Psoas muscle (tissue), 8 donors: ENCODE measurements around the gene HNRNPUL2. TPM values are rescaled to one million over a fixed set of nuclear protein-coding genes. Genes with fewer than 3 reads are reported as not detected.
"Not testable (repeated sequence)": the region's sequence is repeated elsewhere in the genome, so short reads cannot be mapped to it uniquely, and the experiment has no call there.

ENCODE experiments used
- ATAC-seq, 4 donors: fragments of 200-7000 bp; cut with Tn5 transposase; one replicate each; pipeline ENCODE4 v1.9.1; 2020; ENCODE audit warnings: moderate library complexity in 3 of 4, mild to moderate bottlenecking in 2 of 4
- DNase-seq, 2 donors: peaks; one replicate each; pipeline ENCODE4 v3.0.0-alpha.2; 2020
- H3K27ac ChIP-seq: fragments of 200-600 bp; one replicate; pipeline ENCODE4 v1.8.0; 2022
- H3K27me3 ChIP-seq, 3 donors: fragments of 200-600 bp in 1 of 3; one replicate each; pipeline versions ENCODE4 v1.6.1 to v1.8.0; 2013 to 2022; ENCODE audit warnings: low read length in 2 of 3, mild to moderate bottlenecking in 2 of 3, moderate library complexity in 1 of 3; ENCODE audit not compliant: insufficient read depth in 3 of 3
- H3K36me3 ChIP-seq, 2 donors: fragments of 200-600 bp in 1 of 2; one replicate each; pipeline versions ENCODE4 v1.6.1 to v1.8.0; 2013 to 2022; ENCODE audit warnings: low read depth in 1 of 2, mild to moderate bottlenecking in 1 of 2, moderate library complexity in 1 of 2; ENCODE audit not compliant: insufficient read depth in 1 of 2
- H3K4me1 ChIP-seq: fragments of 200-600 bp; one replicate; pipeline ENCODE4 v1.8.0; 2022
- H3K4me3 ChIP-seq: fragments of 200-600 bp; one replicate; pipeline ENCODE4 v1.8.0; 2022; ENCODE audit warnings: mild to moderate bottlenecking
- H3K9me3 ChIP-seq: fragments of 200-600 bp; one replicate; pipeline ENCODE4 v1.8.0; 2022
- WGBS, 3 donors: extraction: QIAGEN DNeasy Blood & Tissue Kit; methylation state at CpG; one replicate each; pipeline versions ENCODE4 v1.1.6 to v1.1.7; 2013; 5-methylcytosine and 5-hydroxymethylcytosine counted together
- intact Hi-C, 2 donors: fragments of 100-400 bp; cut with DNase I; formaldehyde crosslinking; loops; one replicate each; pipeline versions ENCODE4 v1.11.0 to v1.14.2; 2022
- polyA plus RNA-seq, 3 donors: library from polyadenylated mRNA; stranded (reverse); fragments of 200-250 nt; gene quantifications; one replicate each; pipeline ENCODE4 v1.2.3, GENCODE V29; 2013
- total RNA-seq, 4 donors: library from RNA; stranded (reverse); fragmentation: NEBNext Ultra II Directional in 2 of 4; extraction: Animal tissue kit (Norgen Biotek cat#: 25700) in 2 of 4; gene quantifications; one replicate each; pipeline versions ENCODE4 v1.2.1 to v1.2.4, GENCODE V29; 2021 to 2023
- TF ChIP-seq, protein P1 (sequence below): fragments of 200-600 bp; IDR thresholded peaks from one replicate; pipeline ENCODE4 v1.8.0; 2022; ENCODE audit warnings: antibody characterized with exemption
- donor health status: healthy with polysubstance abuse.
- donor health status: DM: no; HTN: no; CAD: no; lungs with moderate emphysema.
- donor health status: Bipolar disorder and iron deficiency.
- donor health status: healthy.
- donor health status: DM: yes; HTN: yes; CAD: no.
- donor health status: DM: no; HTN: no; CAD: no.
- donor health status: DM: no; HTN: no; CAD: no.
- donor health status: DM: yes; HTN: yes; CAD: no.

The HNRNPUL2 gene
- total and polyA plus RNA-seq, 7 donors, result 23.8 to 39.7 (median 30.8) TPM

DNA sequence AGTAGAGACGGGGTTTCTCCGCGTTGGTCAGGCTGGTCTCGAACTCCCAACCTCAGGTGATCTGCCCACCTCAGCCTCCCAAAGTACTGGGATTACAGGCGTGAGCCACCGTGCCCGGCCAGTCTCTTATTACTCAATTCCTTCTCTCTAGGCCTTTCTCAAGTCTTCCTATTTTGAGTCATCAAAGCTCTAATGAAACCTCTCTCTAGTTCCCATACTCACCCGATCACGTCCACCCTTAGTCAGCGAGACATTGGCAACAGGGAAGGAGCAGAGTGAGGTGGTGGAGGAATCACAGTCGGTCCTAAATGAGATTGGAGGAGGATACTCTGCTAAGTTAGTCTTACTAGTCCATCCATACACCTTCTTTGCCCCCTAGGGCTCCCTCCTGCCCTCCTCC lies 25.0 kb downstream of the HNRNPUL2 start:
- H3K4me3 ChIP-seq, result no peak overlapping the region
- no peaks in the 10 kb centered on the region for H3K27me3 ChIP-seq
- peaks cover 0 to 32% of the 10 kb centered on the region in 2 donors for H3K36me3 ChIP-seq
- WGBS, 3 donors, result 91 to 94% (median 94%) methylated on average over 8 to 11 of the region's 11 CpGs
- ATAC-seq, result no peak
- intact Hi-C loops, result no loop called here
- no peaks in the 10 kb centered on the region for H3K9me3 ChIP-seq
- TF ChIP-seq, protein P1, sequence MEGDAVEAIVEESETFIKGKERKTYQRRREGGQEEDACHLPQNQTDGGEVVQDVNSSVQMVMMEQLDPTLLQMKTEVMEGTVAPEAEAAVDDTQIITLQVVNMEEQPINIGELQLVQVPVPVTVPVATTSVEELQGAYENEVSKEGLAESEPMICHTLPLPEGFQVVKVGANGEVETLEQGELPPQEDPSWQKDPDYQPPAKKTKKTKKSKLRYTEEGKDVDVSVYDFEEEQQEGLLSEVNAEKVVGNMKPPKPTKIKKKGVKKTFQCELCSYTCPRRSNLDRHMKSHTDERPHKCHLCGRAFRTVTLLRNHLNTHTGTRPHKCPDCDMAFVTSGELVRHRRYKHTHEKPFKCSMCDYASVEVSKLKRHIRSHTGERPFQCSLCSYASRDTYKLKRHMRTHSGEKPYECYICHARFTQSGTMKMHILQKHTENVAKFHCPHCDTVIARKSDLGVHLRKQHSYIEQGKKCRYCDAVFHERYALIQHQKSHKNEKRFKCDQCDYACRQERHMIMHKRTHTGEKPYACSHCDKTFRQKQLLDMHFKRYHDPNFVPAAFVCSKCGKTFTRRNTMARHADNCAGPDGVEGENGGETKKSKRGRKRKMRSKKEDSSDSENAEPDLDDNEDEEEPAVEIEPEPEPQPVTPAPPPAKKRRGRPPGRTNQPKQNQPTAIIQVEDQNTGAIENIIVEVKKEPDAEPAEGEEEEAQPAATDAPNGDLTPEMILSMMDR, result no peak
- no peak for DNase-seq
- H3K27ac ChIP-seq, result no peak overlapping the region
- H3K4me1 ChIP-seq, result peaks cover 22% of the 10 kb centered on the region

DNA sequence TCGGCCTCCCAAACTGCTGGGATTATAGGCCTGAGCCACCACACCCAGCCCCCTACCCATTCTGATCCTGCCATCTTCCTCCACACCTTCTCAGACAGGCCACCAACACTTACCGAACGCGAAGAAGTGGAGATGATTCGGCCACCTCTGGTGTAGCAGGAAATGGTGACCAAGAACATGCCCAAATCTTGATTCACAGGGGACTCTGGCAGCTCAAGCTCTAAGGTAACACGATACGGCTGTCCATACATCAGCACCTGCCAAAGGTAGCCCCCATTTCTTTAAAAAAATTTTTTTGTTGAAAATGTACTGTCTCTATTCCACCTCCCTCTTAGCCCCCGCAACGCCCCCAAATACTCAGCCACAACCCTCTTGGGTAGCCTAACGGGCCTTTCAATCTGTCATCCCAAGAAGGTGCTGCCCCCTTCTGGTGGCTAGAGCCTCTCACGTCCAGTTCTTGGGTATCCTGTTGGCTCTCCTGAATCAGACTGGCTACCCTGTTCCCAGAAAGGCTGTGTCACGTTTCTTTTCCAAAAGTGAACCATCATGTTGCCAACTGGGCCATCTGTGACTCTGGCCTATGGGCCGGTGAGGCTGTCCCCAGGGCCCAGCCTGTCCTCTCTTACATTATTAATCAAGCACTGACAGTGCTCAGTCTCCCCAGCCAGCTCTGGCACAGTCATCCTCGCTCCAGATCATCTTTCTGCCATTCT lies 32.6 kb downstream of the HNRNPUL2 start:
- TF ChIP-seq, protein P1, result peak; percentile 87
- H3K9me3 ChIP-seq, result no peaks in the 10 kb centered on the region
- no peak overlapping the region for H3K4me3 ChIP-seq
- DNase-seq (peak; percentile 86 to 93), ATAC-seq (peak; percentile 95 to 97 (median 96))
- peaks cover 10% of the 10 kb centered on the region for H3K4me1 ChIP-seq
- WGBS, 3 donors, result 28 to 35% (median 30%) methylated on average over 14 of the region's 14 CpGs
- no peaks in the 10 kb centered on the region for H3K27me3 ChIP-seq
- intact Hi-C loops, result loop anchor here (2.0 to 10.0 kb wide), 4 partner anchors 14 to 300 kb away; partner anchors contain the start of gene TUT1 (in 1 of the 2)
- H3K36me3 ChIP-seq, result peaks cover 0 to 45% of the 10 kb centered on the region in 2 donors
- H3K27ac ChIP-seq, result peak overlapping the region; percentile 79

DNA sequence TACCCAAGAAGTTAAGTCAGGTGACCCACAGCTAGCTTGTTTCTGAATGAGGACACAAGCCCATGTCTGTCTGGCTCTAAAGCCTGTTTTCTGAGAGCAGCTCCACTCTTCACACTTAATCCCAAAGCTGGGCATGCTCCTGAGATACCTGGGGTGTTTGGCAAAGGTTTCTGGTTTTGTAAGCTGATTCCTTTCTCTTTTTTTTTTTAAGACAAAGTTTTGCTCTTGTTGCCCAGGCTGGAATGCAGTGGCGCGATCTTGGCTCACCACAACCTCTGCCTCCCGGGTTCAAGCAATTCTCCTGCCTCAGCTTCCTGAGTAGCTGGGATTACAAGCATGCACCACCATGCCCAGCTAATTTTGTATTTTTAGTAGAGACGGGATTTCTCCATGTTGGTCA lies 33.6 kb downstream of the HNRNPUL2 start:
- intact Hi-C loops, result loop anchor here (2.0 to 10.0 kb wide), 4 partner anchors 13 to 299 kb away; partner anchors contain the start of gene TUT1 (in 1 of the 2)
- not testable (repeated sequence) for DNase-seq, ATAC-seq, H3K9me3 ChIP-seq, H3K4me3 ChIP-seq, H3K27me3 ChIP-seq
- H3K4me1 ChIP-seq, result peaks cover 10% of the 10 kb centered on the region
- peaks cover 0 to 45% of the 10 kb centered on the region in 2 donors for H3K36me3 ChIP-seq
- peak overlapping the region; percentile 79 for H3K27ac ChIP-seq
- 72 to 95% (median 81%) methylated on average over 3 to 4 of the region's 4 CpGs for WGBS, 3 donors

DNA sequence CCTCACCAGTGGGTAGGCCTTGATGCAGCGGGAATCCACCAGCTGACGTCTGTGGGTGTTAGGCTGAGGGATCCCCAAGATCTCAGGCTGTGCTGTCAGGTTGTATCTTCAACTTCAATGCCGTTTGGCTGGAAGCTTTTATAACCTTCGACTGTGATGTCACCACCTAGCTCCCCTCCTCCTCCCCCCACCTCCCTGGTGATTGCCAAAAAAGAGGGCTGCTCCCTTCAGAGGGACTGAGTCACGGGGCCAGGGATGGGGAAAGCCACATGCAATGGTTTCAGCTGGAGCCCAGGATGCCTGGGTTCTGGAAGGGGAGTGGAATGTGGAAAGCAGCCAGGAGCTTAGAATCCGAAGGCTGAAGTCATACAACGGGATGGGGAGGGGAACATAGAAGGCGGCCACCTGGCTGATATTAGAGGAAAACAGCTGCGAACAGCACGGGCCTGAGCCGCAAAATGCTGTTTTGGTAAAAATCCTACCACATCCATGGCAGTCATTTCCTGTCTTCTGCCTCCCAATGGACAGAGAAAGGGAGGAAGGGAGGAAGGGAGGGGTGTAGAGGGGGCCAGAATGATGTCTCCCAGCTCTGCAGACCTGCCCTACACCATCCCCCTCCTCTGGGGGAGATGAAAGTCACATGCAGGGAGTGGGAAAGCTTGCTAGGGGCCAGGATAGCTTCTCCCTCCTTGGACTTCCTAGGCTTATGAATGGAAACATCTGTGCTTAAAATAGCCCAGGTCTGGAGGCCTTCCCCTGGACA lies 37.7 kb downstream of the HNRNPUL2 start, which contains the start of gene LRRN4CL:
TSS of gene LRRN4CL (minus strand) at position 110 of the 763 bp plus-strand sequence. CDS start 1,022 bp downstream, outside the sequence.
- ATAC-seq, result peak; percentile 64 to 80 (median 78)
- WGBS, 3 donors, result 21 to 32% (median 30%) methylated on average over 11 of the region's 11 CpGs

More for the DNA sequence above, 37.7 kb downstream of the HNRNPUL2 start, which contains the start of gene LRRN4CL:
- TF ChIP-seq, protein P1, result no peak
- Histone ChIP-seq H3K4me3 (peak within 1 kb of the TSS; percentile 43), H3K9me3 (no peaks in the 10 kb centered on the region), H3K36me3 (peaks cover 0 to 41% of the 10 kb centered on the region in 2 donors), H3K4me1 (peaks cover 5% of the 10 kb centered on the region), H3K27ac (peak within 1 kb of the TSS; percentile 53), H3K27me3 (no peaks in the 10 kb centered on the region)
- peak; percentile 90 to 92 for DNase-seq
- intact Hi-C loops, result loop anchor here (5.0 to 10.0 kb wide), 3 partner anchors 97 to 295 kb away; partner anchors contain the start of gene TUT1 (in 1 of the 2)
